Neutrophil (primary cell): ENCODE results near the gene PRKCE.
"Not testable (repeated sequence)": the region's sequence is repeated elsewhere in the genome, so short reads cannot be mapped to it uniquely, and the experiment has no call there.

Experiments
- H3K27ac ChIP-seq: fragments of 200-600 bp; sonication (generic); 2 replicates; pipeline ENCODE4 v1.5.1; 2016; ENCODE audit warnings: mild to moderate bottlenecking, moderate library complexity
- H3K27me3 ChIP-seq: fragments of 200-600 bp; sonication (generic); 2 replicates; pipeline ENCODE4 v1.6.0; 2016; ENCODE audit warnings: mild to moderate bottlenecking
- H3K36me3 ChIP-seq: fragments of 200-600 bp; sonication (generic); 2 replicates; pipeline ENCODE4 v1.5.1; 2017
- H3K4me1 ChIP-seq, 2 experiments: fragments of 200-600 bp in 1 of 2; sonication (generic) in 1 of 2; 1 replicate in 1 of 2; 2 replicates in 1 of 2; pipeline versions ENCODE4 v1.5.1 to v1.6.1; 2013 to 2016; ENCODE audit warnings: low read depth in 1 of 2, low read length in 1 of 2, mild to moderate bottlenecking in 1 of 2, moderate library complexity in 1 of 2; ENCODE audit not compliant: control insufficient read depth in 1 of 2, insufficient read depth in 1 of 2
- H3K4me3 ChIP-seq, 2 experiments: fragments of 200-600 bp in 1 of 2; sonication (generic) in 1 of 2; 1 replicate in 1 of 2; 2 replicates in 1 of 2; pipeline ENCODE4 v1.5.1; 2013 to 2016; ENCODE audit warnings: low read depth in 1 of 2, low read length in 1 of 2, mild to moderate bottlenecking in 1 of 2, moderate library complexity in 1 of 2
- H3K9me3 ChIP-seq: fragments of 200-600 bp; sonication (generic); 2 replicates; pipeline ENCODE4 v1.5.1; 2016
- TF ChIP-seq, protein P1 (sequence below): fragments of 200-600 bp; sonication (generic); IDR thresholded peaks from 2 replicates; pipeline ENCODE4 v1.5.1; 2016; ENCODE audit warnings: antibody characterized with exemption

PRKCE gene

DNA sequence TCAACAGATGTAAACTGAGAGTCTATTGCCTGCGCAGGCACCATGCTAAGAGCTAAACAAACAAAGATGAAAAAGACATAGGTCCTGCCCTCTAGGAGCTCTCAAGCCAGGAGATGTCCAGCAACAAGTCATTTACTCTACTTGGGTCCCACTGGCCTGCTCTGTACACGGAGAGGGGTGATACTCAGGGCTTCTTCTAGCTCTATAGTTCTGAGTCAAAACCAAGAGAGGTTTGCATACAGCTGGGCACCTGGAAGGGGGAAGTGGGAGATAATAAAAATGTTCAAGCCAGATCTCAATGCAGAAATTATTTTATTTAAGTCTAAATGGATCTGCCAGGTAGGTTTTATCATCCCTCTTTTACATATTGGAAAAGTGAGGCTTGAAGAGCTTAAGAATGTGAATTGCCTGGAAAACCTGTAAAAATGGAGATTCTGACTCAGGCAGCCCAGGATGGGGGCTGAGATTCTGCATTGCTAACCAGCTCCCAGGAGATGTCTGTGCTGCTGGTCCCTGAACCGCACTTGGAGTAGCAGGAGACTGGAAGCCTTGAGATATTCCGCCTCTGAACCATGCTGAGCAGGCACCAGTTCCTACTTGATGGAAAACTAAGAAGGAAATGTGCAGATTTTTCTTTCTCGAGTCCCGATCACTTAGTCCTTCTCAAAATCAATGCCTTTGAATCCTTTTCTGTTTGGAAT is 201.1 kb downstream of the PRKCE start:
- H3K4me3 ChIP-seq = no peak overlapping the region
- TF ChIP-seq, protein P1, sequence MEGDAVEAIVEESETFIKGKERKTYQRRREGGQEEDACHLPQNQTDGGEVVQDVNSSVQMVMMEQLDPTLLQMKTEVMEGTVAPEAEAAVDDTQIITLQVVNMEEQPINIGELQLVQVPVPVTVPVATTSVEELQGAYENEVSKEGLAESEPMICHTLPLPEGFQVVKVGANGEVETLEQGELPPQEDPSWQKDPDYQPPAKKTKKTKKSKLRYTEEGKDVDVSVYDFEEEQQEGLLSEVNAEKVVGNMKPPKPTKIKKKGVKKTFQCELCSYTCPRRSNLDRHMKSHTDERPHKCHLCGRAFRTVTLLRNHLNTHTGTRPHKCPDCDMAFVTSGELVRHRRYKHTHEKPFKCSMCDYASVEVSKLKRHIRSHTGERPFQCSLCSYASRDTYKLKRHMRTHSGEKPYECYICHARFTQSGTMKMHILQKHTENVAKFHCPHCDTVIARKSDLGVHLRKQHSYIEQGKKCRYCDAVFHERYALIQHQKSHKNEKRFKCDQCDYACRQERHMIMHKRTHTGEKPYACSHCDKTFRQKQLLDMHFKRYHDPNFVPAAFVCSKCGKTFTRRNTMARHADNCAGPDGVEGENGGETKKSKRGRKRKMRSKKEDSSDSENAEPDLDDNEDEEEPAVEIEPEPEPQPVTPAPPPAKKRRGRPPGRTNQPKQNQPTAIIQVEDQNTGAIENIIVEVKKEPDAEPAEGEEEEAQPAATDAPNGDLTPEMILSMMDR = no peak
- no peaks in the 10 kb centered on the region for H3K4me1 ChIP-seq
- H3K36me3 ChIP-seq = no peaks in the 10 kb centered on the region
- no peak overlapping the region for H3K27ac ChIP-seq
- no peaks in the 10 kb centered on the region for H3K27me3 ChIP-seq
- no peaks in the 10 kb centered on the region for H3K9me3 ChIP-seq

DNA sequence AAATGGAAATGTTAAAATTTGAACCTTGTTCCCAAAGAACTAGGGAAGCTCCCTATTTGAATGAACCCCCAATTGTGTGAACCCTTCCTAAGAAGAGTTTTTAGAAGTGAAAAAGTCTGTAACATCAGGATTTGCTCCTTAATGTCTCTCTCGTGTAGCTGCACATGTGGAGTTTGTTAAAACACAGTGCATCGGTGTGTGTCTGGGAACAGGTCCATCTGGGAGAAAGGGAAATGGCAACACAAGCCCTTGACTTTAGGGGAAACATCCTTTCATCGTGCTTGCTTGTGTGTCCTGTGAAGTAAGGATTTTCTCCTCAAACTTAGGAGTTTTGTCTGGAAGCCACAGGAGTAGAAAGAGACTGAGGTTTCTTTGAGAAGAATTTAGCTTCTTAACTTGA is 203.9 kb downstream of the PRKCE start:
- H3K9me3 ChIP-seq = no peaks in the 10 kb centered on the region
- H3K27me3 ChIP-seq = no peaks in the 10 kb centered on the region
- no peaks in the 10 kb centered on the region for H3K36me3 ChIP-seq
- TF ChIP-seq, protein P1 = no peak
- H3K4me1 ChIP-seq = peaks cover 0 to under 1% of the 10 kb centered on the region in 2 experiments
- no peak overlapping the region for H3K4me3 ChIP-seq
- no peak overlapping the region for H3K27ac ChIP-seq

DNA sequence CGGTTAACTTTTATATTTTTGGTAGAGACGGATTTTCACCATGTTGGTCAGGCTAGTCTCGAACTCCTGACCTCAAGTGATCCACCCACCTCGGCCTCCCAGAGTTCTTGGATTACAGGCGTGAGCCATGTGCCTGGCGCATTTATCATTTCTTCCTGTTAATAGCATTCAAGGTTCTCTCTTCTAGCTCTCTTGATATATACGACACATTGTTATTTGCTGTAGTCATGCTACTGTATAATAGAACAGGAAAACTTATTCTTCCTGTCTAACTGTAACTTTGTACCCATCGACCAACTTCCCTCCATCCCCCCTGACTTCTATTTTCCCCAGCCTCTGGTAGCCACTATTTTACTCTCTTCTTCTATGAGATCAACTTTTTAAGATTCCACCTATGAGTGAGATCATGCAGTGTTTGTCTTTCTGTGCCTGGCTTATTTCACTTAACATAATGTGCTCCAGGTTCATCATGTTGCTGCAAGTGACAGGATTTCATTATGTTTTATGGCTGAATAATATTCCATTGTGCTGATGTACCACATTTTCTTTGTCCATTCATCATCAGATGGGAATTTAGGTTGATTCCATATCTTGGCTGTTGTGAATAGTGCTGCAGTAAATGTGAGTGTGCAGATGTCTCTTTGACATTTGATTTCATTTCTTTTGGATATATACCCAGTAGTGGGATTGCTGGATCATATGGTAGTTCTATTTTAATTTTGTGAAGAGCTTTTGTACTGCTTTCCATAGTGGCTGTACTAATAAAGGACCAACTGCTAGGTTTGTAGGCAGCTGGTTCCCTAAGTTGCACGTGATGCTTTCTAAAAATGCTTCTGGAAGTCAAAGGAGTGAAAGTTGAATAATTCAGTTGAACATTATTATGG is 205.2 kb downstream of the PRKCE start:
- TF ChIP-seq, protein P1 = no peak
- no peaks in the 10 kb centered on the region for H3K27me3 ChIP-seq
- no peak overlapping the region for H3K4me3 ChIP-seq
- H3K9me3 ChIP-seq = no peaks in the 10 kb centered on the region
- no peaks in the 10 kb centered on the region for H3K36me3 ChIP-seq
- no peak overlapping the region for H3K27ac ChIP-seq
- H3K4me1 ChIP-seq = peaks cover 7 to 10% of the 10 kb centered on the region in 2 experiments

DNA sequence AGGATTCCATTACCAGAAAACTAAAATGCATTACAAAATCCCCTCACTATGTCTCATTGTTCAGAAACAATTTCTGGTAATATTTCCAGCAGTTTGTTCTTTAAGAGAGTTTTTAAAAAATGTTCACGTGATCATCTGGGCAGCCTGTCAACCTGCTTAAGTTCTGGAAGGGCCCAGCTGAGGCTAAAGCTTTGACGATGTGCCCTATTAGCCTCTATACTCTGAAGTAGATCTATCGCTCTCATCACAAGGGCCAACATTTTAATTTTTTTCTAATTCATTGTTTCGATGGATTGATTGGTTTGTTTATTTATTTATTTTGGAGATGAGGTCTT is 205.8 kb downstream of the PRKCE start:
- Histone ChIP-seq H3K9me3 (no peaks in the 10 kb centered on the region), H3K27ac (no peak overlapping the region), H3K4me1 (peaks cover 7 to 10% of the 10 kb centered on the region in 2 experiments), H3K36me3 (no peaks in the 10 kb centered on the region), H3K4me3 (no peak overlapping the region), H3K27me3 (no peaks in the 10 kb centered on the region)
- TF ChIP-seq, protein P1 = no peak

DNA sequence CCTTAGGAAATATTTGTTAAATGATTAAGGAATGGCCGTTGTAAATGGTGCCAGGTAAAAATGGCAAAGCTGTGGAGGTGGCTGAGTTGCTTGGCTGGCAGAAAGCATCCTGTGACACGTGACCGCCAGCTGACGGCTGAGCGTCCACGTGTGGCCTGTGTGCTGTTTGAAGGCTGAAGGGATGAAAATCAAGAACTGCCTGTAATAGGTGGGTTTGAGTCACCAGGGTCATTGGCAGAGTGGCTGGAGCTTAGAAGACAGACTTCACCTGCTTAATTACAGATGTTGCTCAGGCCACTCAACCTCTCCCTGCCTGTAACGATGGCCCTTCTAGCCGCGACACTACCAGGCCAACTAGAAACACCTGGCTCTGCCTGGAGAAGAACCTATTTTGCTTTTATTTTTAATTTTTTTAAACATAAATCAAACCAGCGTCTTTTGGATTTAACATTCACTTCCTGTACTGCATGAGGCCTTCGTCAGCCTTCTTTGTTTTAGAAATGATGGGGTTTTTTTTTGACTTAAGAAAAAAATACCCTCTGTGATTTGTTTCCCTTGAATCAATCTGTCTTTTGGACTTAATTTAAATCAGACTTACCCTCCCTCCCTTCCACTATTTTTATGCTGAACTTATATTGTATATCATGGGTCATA is 206.5 kb downstream of the PRKCE start:
- Histone ChIP-seq H3K36me3 (no peaks in the 10 kb centered on the region), H3K27me3 (no peaks in the 10 kb centered on the region), H3K4me3 (no peak overlapping the region), H3K4me1 (peaks cover 7 to 13% of the 10 kb centered on the region in 2 experiments), H3K27ac (no peak overlapping the region), H3K9me3 (no peaks in the 10 kb centered on the region)
- TF ChIP-seq, protein P1 = no peak

DNA sequence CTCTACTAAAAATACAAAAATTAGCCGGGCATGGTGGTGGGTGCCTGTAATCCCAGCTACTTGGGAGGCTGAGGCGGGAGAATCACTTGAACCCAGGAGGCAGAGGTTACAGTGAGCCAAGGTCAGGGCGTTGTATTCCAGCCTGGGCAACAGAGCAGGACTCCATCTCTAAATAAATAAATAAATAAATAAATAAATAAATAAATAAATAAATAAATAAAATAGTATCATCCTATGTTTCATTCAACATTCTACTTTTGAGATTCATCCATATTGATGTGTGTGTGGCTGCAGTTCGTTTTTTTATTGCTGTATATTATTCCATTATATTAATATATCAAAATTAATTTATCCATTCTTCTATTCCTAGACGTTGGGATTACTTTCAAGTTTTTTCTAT is 207.4 kb downstream of the PRKCE start:
- H3K4me3 ChIP-seq, H3K27ac ChIP-seq, H3K27me3 ChIP-seq, H3K36me3 ChIP-seq, H3K9me3 ChIP-seq: not testable (repeated sequence)
- H3K4me1 ChIP-seq = peaks cover 7 to 13% of the 10 kb centered on the region in 2 experiments
